Type B pancreatic cell (in vitro differentiated cells): Measurements from ENCODE around the gene FBXW4. TPM values are rescaled to one million over a fixed set of nuclear protein-coding genes. Genes with fewer than 3 reads are reported as not detected.

Experiments
- DNase-seq: peaks from one replicate; pipeline ENCODE4 v3.0.0; 2021; ENCODE audit warnings: mixed read lengths; ENCODE audit not compliant: unreplicated experiment; ENCODE audit errors: extremely low spot score
- H3K27ac Mint-ChIP-seq: 2 replicates; pipeline ENCODE4 v1.8.0; 2021; ENCODE audit warnings: mild to moderate bottlenecking, mixed read lengths
- H3K27me3 Mint-ChIP-seq: 2 replicates; pipeline ENCODE4 v1.8.0; 2021; ENCODE audit warnings: mixed read lengths
- H3K36me3 Mint-ChIP-seq: 2 replicates; pipeline ENCODE4 v1.8.0; 2021; ENCODE audit warnings: mixed read lengths
- H3K4me1 Mint-ChIP-seq: one replicate; pipeline ENCODE4 v1.8.0; 2021; ENCODE audit warnings: mixed read lengths; ENCODE audit not compliant: unreplicated experiment
- H3K4me3 Mint-ChIP-seq: 2 replicates; pipeline ENCODE4 v1.8.0; 2021; ENCODE audit warnings: mild to moderate bottlenecking, mixed read lengths
- H3K9me3 Mint-ChIP-seq: 2 replicates; pipeline ENCODE4 v1.8.0; 2021; ENCODE audit warnings: mixed read lengths
- CTCF ChIP-seq: fragments of 200-600 bp; sonication (generic); conservative IDR thresholded peaks from 2 replicates; pipeline ENCODE4 v1.5.0; 2021; ENCODE audit warnings: antibody characterized with exemption, mild to moderate bottlenecking
- total RNA-seq: library from RNA; stranded (reverse); gene quantifications from 2 replicates; pipeline ENCODE4 v1.2.1, GENCODE V29; 2021; ENCODE audit warnings: low replicate concordance

FBXW4 gene
- total RNA-seq, 1 donor from 2014 or later = 43.7 TPM

DNA sequence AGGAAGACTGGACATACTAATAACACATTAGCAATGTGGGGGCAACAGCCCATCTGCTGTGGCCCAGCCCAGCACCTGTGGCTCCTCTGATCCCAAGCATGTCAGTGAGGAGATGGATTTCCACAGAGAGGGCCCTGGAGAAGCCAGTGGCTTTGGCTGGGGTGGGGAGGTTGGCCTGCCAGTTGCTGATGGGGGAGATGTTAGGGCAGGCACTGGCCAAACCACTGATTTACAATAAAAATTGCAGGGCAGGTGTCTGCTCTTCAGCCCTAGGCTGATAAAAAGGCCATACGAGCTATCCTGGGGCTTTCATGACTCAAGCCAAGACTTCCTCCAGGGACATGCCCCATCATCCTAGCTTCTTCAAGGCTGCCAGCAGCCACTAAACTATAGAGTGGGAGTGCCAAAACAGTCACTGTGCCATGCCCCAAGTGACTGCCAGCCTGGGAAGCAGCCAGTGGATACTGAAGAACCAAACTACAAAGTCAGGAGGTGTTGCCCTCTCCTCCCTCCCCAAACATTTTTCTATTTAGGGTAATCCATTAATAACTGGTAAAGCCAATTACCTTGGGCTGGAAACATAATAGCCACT, 69.1 kb downstream of the FBXW4 start:
- peaks cover 18% of the 10 kb centered on the region for H3K36me3 Mint-ChIP-seq
- no peak for TF ChIP-seq CTCF
- H3K27ac Mint-ChIP-seq = no peak overlapping the region
- no peaks in the 10 kb centered on the region for H3K27me3 Mint-ChIP-seq
- no peak overlapping the region for H3K4me3 Mint-ChIP-seq
- no peak for DNase-seq
- peaks cover 4% of the 10 kb centered on the region for H3K4me1 Mint-ChIP-seq
- no peaks in the 10 kb centered on the region for H3K9me3 Mint-ChIP-seq

DNA sequence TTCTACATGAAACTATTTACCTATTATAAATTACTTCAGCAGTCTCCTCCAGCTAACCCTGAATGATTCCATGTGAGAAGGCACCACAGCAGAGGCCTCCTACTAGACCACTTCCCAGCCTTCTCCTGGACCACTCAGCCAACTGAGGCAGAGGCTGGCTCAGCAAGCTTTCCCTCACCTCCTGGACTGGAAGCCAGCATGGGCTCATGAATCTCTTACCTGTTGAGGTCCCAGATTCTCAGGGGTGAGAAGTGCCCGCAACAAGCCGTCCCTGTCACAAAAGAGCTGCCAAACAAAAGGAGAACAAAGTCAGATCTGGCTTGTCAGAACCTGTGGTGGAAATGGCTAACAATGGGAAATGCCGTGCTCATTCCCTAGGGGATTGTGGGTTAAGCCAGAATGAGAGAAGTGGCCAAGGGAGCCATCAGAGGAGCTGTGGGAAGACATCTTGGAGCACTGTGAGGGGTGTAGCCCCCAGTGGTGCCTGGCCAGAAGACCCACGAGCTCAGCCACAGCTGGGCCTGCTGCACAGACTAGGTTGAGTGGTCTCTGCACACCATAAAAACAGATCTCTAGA, 70.4 kb downstream of the FBXW4 start:
- Mint-ChIP-seq H3K4me3 (no peak overlapping the region), H3K9me3 (no peaks in the 10 kb centered on the region), H3K27ac (no peak overlapping the region), H3K27me3 (no peaks in the 10 kb centered on the region), H3K36me3 (peaks cover 18% of the 10 kb centered on the region), H3K4me1 (peaks cover 4% of the 10 kb centered on the region)
- no peak for DNase-seq
- TF ChIP-seq CTCF = no peak

DNA sequence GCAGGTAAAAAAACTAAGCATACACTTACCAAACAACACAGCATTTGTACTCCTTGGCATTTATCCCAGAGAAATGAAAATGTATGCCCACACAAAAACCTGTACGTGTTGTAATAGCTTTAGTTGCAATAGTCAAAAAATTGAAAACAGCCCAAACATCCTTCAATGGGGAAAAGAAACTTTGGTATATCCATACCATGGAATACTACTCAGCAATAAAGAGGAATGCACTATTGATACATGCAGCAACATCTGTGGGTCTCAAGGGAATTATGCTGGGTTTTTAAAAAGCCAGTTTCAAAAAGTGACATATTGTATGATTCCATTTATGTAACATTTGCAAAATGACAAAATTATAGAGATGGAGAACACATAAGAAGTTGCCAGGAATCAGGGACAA, 71.4 kb downstream of the FBXW4 start:
- no peak overlapping the region for H3K4me3 Mint-ChIP-seq

DNA sequence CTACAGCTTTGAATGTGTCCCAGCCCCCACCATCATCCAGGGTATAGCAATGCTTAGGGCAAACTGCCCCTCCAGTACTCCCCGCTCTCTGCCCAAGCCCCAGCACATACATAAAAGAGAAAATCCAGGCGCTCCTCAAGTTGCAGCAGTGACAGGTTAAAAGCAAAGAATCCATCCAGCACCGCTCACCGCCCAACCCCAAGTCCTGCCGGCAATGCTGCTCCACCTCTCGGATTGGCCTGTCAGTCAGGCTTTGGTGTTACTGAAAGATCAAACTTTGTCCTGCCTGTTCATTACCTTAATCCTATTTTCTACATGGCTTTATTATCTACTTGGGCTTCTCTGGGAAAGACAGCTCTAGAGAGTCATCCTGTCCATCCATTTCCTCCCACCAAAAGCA, 75.0 kb downstream of the FBXW4 start:
- H3K4me1 Mint-ChIP-seq = peaks cover 8% of the 10 kb centered on the region
- DNase-seq = no peak
- H3K27ac Mint-ChIP-seq = no peak overlapping the region
- H3K36me3 Mint-ChIP-seq = peaks cover 23% of the 10 kb centered on the region
- no peaks in the 10 kb centered on the region for H3K9me3 Mint-ChIP-seq
- no peak for TF ChIP-seq CTCF
- no peak overlapping the region for H3K4me3 Mint-ChIP-seq
- no peaks in the 10 kb centered on the region for H3K27me3 Mint-ChIP-seq

More for the DNA sequence above, 71.4 kb downstream of the FBXW4 start:
- TF ChIP-seq CTCF = no peak
- no peaks in the 10 kb centered on the region for H3K9me3 Mint-ChIP-seq
- no peak overlapping the region for H3K27ac Mint-ChIP-seq
- peaks cover 18% of the 10 kb centered on the region for H3K36me3 Mint-ChIP-seq
- peaks cover 4% of the 10 kb centered on the region for H3K4me1 Mint-ChIP-seq
- no peaks in the 10 kb centered on the region for H3K27me3 Mint-ChIP-seq
- DNase-seq = no peak

GRCh38 chr10:101618871-101619270, 76.1 kb downstream of the FBXW4 start:
- H3K36me3 Mint-ChIP-seq = peaks cover 22% of the 10 kb centered on the region
- peaks cover 8% of the 10 kb centered on the region for H3K4me1 Mint-ChIP-seq
- no peak overlapping the region for H3K4me3 Mint-ChIP-seq
- H3K27me3 Mint-ChIP-seq = no peaks in the 10 kb centered on the region
- H3K27ac Mint-ChIP-seq = no peak overlapping the region
- DNase-seq = no peak
- H3K9me3 Mint-ChIP-seq = no peaks in the 10 kb centered on the region
- TF ChIP-seq CTCF = no peak
